GM12865 (cell line): ENCODE measurements around the gene JAK3.

ENCODE experiments used
- DNase-seq: peaks from one replicate; pipeline ENCODE4 v3.0.0; 2010; ENCODE audit warnings: low read depth
- H3K4me3 ChIP-seq: 2 replicates; pipeline ENCODE4 v1.5.1; 2011; ENCODE audit warnings: mild to moderate bottlenecking, low read depth, low read length, control low read depth
- CTCF ChIP-seq: IDR thresholded peaks from 2 replicates; pipeline ENCODE4 v1.5.1; 2011; ENCODE audit warnings: low read length, control low read depth, low read depth, inconsistent platforms; ENCODE audit not compliant: insufficient read depth; ENCODE audit errors: missing control alignments

JAK3 gene

GRCh38 chr19:17871032-17871877 lies 23.5 kb upstream of the JAK3 start:
- no peak for TF ChIP-seq CTCF
- no peak for DNase-seq
- no peak overlapping the region for H3K4me3 ChIP-seq

DNA sequence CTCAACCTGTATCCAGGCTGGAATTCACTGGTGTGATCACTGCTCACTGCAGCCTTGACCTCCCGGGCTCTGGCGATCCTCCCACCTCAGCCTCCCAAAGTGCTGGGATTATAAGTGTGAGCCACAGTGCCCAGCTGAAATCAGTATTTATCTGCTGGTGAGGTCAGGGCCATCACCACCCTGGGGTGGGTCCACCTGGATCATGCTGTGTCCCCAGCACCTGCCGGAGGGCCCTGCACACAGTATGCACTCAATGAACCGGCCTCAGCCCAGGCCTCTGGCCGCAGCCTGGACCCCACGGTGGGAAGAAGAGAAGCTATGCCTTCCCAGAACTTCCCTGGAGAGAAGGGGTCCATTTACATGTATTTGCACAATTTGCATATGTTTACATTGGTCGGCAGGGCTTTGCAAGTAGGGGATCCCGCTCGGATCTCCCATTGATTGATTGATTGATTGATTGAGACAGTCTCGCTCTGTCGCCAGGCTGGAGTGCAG lies 21.4 kb upstream of the JAK3 start:
- no peak overlapping the region for H3K4me3 ChIP-seq
- DNase-seq: no peak
- TF ChIP-seq CTCF: no peak

DNA sequence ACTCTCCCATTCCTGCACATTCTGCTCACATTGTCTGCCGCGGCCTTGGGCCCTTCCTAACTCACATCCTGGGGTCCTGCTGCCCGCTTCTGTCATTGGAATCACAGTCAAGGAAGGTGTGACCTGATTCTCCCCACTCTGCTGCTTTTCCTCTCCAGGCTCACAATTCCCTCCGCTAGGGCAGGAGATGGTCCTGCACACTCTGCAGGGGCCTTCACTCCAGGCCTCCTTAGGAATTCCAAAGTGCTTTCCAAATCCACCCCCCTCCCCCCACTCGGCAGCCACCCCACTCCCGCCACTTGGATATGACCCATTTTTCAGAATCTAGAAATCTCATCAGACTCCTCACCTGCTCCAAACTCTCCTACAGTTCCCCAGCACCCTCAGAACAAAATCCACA lies 20.9 kb upstream of the JAK3 start:
- no peak for TF ChIP-seq CTCF
- no peak for DNase-seq
- no peak overlapping the region for H3K4me3 ChIP-seq

DNA sequence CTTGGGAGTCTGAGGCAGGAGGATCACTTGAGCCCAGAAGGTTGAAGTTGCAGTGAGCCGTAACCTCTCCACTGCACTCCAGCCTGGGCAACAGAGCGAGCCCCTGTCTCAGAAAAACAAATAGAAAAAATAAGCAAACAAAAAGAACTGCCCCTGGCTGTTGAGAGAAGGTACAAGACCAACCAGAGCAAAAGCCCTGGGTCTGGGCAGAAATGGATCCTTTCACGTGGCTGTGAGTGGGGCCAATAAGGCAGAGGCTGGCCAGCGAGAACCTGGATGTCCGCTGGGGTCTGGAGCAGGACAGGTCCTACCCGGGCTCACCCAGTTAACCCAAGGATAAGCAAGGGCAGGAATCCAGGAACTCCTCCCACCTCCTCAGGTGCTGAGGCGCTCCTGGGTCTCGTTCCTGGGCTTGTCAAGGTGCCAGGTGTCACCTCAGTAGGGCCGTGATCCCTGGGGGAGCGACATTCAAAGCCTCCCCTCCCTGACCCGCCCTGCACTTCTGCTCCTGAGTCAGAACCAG lies 19.2 kb upstream of the JAK3 start:
- no peak for DNase-seq
- no peak for TF ChIP-seq CTCF
- H3K4me3 ChIP-seq: no peak overlapping the region

GRCh38 chr19:17866312-17866963 lies 18.7 kb upstream of the JAK3 start:
- no peak overlapping the region for H3K4me3 ChIP-seq
- no peak for TF ChIP-seq CTCF
- no peak for DNase-seq

DNA sequence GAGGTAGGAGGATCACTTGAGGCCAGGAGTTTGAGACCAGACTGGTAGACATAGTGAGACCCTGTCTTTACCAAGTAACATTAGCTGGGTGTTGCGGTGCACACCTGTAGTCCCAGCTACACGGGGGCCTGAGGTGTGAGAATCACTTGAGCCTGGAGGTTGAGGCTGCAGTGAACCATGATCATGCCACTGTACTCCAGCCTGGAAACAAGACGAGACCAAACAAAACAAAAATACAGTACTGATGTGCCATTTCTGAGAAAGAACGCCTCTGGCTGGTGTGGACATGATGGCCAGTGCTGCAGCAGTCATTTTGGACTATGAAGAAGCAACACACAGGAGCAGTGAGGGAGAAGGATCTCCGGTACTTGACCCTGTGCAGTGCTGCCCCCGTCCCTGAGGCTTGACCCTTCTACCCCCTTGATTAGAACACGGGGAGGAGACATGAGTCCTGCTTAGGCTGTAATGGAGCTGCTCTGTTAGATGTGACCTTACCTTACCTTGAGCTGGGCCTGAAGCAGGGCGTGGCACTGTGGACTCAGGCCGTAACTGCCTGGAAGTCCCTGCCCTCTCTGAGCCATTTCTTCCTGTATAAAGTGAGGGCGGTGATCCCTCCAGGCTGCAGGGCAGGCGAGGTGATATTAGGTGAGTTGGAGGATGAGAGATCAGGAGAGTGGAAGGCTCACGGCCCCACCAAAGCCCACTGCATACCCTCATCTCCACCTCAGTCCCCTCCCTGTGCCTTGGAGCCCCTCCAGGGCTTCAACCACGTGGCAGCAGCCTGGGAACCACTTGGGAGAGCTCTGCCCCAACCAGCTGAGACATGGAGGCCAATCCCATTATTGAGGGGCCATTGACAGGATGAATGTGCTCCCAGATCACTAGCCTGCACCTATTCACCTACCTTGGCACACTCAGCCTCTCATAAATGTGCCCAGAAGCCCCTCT lies 17.9 kb upstream of the JAK3 start:
- DNase-seq: peak; percentile 63
- no peak overlapping the region for H3K4me3 ChIP-seq
- TF ChIP-seq CTCF: no peak
